H1 (cell line): ENCODE measurements around the gene MINDY1.

Experiments
- BACH1 ChIP-seq: IDR thresholded peaks from 2 replicates; pipeline ENCODE4 v1.6.1; 2012; ENCODE audit warnings: low read length, improper control_type of control experiment
- CREB1 ChIP-seq: IDR thresholded peaks from 2 replicates; pipeline ENCODE4 v1.6.1; 2012; ENCODE audit warnings: inconsistent platforms
- CTCF ChIP-seq, 3 experiments: IDR thresholded peaks; 1 replicate in 2 of 3; 2 replicates in 1 of 3; pipeline versions ENCODE4 v1.5.1 to v1.6.1; 2011; ENCODE audit warnings: low read length in 3 of 3, mild to moderate bottlenecking in 3 of 3, inconsistent platforms in 2 of 3, low read depth in 1 of 3, moderate library complexity in 1 of 3; ENCODE audit not compliant: insufficient read depth in 1 of 3; ENCODE audit errors: control extremely low read depth in 1 of 3
- EZH2 ChIP-seq: fragments of 200-600 bp; sonication (generic); IDR thresholded peaks from 2 replicates; pipeline ENCODE4 v1.7.1; 2012; ENCODE audit warnings: low read depth, mild to moderate bottlenecking, moderate library complexity, low read length, inconsistent platforms; ENCODE audit not compliant: severe bottlenecking
- JUND ChIP-seq: IDR thresholded peaks from 2 replicates; pipeline ENCODE4 v1.6.1; 2011; ENCODE audit warnings: mild to moderate bottlenecking, improper control_type of control experiment, low read length
- PHF8 ChIP-seq: fragments of 200-600 bp; sonication (generic); conservative IDR thresholded peaks from 2 replicates; pipeline ENCODE4 v1.7.1; 2012; ENCODE audit warnings: low read depth, mild to moderate bottlenecking, inconsistent platforms, low read length, moderate library complexity
- POLR2A ChIP-seq, 2 experiments: IDR thresholded peaks; 1 replicate in 1 of 2; 2 replicates in 1 of 2; pipeline ENCODE4 v1.6.1; 2011; ENCODE audit warnings: low read depth in 2 of 2, low read length in 2 of 2, mild to moderate bottlenecking in 2 of 2; ENCODE audit errors: control extremely low read depth in 1 of 2
- POLR2AphosphoS5 ChIP-seq: IDR thresholded peaks from 2 replicates; pipeline ENCODE4 v1.6.1; 2011; ENCODE audit warnings: low read depth, low read length
- RNF2 ChIP-seq: fragments of 200-900, 300-1000 bp; sonication (generic); IDR thresholded peaks from 2 replicates; pipeline ENCODE4 v1.7.1; 2016; ENCODE audit warnings: borderline replicate concordance, low read depth, mild to moderate bottlenecking, antibody characterized with exemption, low read length; ENCODE audit not compliant: poor library complexity, severe bottlenecking; ENCODE audit errors: missing control alignments
- ZNF274 ChIP-seq: IDR thresholded peaks from 2 replicates; pipeline ENCODE4 v1.7.0; 2012; ENCODE audit warnings: low read length, borderline replicate concordance; ENCODE audit errors: extremely low read depth

- TF ChIP-seq ZNF274 (no peak), PHF8 (no peak), EZH2 (no peak), CTCF (IDR thresholded peaks at IDR 0.05; ENCODE audit: control extremely low read depth in 1 of 3, insufficient read depth in 1 of 3, low read depth in 1 of 3, low read length in 3 of 3) (no peak), RNF2 (no peak), POLR2A (IDR thresholded peaks at IDR 0.05; ENCODE audit: control extremely low read depth in 1 of 2, low read depth in 2 of 2, low read length in 2 of 2) (no peak), JUND (no peak), POLR2AphosphoS5 (peak; percentile 5; the same call in 1 of the 2 replicates), CREB1 (no peak), BACH1 (no peak)
Observed at GRCh38 chr1:151051356-151052009, 44.8 kb upstream of the MINDY1 start.
